ENCODE data around the gene CD99.
"Not testable (repeated sequence)": the region's sequence is repeated elsewhere in the genome, so short reads cannot be mapped to it uniquely, and the experiment has no call there.

The CD99 gene

DNA sequence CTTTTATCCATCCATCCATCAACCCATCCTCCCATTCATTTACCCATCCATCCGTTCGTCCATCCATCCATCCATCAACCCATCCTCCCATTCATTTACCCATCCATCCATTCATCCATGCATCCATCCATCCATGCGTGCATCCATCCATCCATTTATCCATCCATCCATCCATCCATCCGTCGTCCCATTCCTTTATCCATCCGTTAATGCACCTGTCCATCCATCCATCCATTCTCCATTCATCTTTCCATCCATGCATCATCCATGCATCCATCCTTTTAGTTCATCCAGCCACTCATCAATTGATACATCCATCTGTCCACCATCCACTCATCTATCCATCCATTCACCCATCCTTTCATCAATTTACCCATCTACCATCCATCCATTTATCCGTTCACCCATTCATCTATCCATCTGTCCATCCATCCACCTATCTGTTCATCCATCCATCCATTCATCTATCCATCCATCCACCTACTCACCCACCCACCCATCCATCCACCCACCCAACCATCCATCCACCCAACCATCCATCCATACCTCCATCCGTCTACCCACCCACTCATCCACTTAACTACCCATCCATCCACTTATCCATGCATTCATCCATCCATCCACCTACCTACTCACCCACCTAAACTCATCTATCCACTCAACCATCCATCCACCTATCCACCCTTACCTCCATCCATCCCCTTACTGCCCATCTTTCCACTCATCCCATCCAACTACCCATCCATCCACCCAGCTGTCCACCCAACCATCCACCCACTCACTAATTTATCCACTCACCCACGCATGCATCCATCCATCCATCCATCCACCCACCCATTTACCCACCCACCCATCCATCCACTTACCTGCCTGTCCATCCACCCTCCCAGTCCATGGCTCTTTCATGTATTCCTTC is 9.6 kb downstream of the CD99 start:
- DNase-seq: no peak

DNA sequence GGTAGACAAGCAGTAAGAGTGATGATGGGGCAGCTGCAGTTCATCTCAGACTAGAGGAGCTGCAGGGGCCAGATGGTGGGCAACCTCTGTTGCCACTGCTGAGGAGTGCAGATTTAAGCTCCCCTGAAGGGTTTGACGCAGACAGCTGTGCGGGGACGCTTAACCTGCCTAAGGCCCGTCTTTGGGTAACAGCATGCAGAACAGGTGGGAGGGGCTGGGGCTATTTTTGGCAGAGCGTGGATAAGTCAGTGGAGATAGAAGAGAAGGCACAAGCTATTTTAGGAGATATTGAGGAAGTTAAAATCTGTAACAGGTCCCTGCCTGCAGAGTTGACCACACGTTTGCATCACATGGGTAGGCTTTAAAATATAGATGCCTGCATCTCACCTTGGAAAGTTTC is 10.5 kb downstream of the CD99 start:
- no peak for DNase-seq

DNA sequence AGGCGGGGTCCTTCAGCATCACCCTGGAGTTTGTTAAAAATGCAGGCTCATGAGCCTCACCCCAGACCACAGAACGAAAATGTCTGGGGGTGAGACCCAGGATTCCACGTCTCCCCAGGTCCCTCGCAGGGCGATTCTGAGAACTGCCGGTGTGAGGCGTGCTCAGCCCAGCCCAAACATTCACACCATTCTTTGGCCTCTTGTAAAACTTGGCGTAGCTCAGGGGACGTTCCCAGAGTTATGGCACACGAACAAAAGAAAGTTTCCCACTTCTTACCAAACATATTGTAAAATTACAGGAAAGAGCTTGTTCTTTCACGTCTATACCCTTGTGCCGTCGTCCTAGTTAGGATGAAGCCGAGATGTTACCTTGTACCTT is 12.9 kb downstream of the CD99 start:
- no peak for DNase-seq

DNA sequence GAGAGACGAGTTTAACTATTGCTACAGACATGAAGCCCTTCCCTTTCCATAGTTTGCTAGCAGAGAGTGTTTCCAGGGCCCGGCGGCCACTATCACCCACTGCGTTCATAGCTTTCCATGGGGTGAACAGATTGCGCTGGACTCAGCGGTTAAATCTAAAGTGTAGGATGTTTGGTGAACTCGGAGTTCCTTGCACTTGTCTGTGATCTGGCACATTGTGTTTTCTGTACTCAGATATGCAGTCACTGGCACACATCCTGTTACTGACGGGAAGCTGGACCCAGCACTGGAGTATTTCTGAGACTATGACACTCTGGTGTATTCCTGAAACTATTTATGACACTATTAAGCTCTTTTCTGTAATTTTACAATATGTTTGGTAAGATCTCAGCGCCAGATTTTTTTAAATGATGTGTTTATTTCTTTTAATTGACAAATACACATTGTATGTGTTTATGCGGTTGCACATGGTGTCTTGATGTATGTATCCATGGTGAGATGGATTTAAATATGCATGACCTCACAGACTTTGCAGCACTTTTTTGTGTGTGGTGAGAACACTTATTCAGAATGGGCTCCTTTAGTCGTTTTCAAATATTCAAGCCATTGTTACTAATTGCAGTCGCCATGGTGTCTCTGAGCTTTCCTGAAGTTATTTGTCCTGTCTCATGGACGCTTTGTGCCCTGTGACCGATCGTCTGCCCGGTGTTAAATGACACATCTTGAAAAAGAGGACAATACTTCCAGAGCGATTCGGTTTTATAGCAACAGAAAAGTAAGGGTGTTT is 14.1 kb downstream of the CD99 start:
- DNase-seq: no peak

DNA sequence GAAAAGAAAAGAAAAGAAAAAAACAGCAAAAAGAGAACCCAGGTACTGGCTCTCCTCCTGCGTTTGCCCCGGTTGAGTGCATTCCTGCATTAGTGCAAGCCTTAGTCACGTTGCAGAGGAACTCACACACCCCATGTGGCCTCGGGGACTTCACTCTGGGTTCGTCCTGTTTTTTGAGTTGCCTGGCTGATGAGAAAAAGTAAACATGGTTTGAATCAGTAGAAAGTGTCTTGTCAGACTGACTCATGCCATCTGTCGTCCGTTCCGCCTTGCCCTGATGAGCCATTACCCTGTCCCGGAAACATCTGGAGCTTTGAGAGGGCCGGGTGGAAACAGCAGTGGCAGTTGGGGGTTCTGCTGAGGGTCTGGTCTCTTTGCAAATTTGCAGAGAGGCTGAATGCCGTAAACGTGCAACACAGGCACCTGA is 16.3 kb downstream of the CD99 start:
- peak; percentile 17 for DNase-seq

DNA sequence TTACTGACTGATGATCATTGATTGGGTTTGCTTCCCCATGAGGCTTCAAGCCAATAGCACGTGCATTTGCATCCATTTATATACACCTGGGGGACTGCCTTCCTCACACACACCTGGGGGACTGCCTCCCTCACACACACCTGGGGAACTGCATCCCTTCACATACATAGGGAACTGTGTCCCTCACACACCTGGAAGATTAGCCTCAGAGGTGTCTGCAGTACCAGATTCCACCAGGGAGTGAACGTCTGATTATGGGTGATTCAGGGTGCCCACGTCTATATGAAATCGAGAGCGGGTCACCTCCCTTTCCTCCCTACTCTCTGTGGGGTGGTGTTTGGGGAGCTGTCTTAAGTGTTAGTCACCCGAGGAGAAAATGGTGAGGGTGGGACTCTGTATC is 16.9 kb downstream of the CD99 start:
- no peak for DNase-seq

DNA sequence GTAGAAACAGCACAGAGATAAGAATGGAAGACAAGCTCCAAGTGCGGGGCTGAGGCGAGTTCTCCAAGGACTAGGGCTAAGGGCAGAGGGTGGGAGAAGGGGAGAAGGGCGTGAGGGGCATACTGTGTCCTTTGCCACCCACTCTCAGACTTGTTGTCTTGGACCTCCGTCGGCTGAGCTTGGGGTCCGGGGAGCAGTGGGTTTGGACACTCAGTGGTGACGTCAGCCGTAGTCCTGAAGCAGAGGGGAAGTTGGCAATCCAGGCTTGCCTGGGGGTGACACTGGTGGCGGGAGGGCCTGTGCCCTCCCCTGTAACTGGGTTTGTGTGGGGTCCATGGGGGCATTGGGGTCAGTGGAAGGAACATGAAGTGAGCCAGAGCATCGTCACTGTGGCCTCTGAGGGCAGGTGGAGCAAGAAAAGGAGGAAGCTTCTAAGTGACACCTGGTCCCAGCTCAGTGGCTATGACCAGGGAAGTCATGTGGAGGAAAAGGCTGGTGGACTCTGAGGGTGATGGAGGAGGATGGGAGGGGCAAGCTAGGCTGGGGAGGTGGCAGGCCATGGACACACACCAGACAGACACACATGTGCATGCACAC is 17.6 kb downstream of the CD99 start:
- no peak for DNase-seq

DNA sequence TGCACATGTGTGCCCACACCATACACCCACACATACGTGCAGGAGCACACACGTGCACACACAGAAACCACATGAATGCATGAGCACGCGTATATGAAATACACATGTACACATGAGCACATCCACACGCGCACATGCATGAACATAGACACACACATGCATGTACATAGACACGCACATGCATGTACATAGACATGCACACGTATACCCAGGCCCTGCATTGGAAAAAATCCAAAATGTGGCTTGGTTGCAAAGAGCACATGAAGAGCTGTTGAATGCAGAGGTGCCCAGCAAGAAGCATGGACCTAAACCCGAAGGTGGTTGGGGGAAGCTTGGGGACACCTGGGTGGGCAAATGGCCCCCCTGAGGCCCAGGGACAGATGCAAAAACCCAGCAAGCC is 18.5 kb downstream of the CD99 start:
- no peak for DNase-seq

DNA sequence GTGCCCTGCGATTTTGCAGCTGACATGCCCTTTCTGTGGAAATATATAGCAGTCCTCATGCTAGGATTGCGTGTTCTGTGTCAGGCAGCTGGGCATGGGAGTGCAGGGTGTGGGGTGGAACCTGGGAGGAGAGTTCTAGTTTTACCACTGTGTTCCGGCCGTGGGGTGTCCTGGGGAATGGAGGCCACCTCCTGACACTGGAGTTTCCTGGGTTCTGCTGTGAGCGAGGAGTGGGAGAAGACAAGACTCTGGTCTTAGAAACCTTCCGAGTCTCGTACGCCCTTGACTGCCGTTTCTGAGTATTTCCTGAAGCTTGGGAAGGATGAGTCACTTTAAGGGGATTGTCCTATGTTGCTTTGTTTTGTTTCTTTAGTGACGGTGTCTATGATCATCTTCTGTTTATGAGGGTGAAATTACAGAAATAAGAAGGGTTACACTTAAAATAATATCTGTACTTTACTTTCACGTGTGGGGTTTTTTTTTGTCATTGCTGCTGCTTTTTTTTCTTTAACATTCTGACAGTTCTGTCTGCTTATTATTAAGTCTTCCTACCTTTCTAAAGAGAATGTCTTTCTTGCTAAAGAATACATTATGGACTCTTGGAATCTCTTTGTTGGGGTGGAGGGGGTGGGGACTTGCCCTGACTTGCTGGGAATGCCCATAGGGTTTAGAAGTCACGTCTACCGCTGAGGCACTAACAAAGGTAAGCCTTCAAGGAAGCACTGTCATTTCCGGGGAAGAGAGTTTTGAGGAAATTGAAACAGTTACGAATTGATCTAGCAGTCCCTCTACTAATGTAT is 19.1 kb downstream of the CD99 start:
- peak; percentile 19 for DNase-seq

DNA sequence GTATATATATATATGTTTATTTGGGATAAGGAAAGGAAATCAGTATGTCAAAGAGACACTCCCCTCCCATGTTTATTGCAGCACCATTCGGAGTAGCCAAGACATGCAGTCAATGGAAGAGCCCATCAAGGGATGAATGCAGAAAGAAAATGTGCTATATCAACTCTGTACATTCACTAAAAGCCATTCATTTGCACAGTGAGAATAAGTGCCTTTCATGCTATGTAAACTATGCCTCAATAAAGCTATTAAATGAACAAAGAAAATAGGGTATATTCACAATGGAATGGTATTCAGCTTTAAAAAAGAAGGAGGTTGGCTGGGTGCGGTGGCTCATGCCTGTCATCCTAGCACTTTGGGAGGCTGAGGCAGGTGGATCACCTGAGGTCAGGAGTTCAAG is 20.3 kb downstream of the CD99 start:
- no peak for DNase-seq

DNA sequence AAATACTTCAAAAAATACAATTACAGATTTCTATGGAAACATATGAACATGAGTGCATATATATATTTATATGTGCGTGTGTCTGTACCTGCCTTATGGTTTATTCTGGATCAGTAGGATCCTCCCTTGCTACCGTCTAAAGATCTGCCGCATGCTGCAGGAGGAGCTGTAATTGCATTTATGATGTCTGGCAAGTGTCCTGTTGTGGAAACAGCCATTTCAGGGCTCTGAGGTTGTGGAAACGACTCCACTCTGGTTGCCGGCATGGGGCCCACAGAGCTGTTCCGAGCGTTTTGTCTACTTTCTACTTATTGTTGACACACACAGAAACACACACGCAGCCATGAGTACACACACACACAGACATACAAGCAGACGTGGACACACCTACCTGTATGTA is 21.3 kb downstream of the CD99 start:
- DNase-seq: no peak

DNA sequence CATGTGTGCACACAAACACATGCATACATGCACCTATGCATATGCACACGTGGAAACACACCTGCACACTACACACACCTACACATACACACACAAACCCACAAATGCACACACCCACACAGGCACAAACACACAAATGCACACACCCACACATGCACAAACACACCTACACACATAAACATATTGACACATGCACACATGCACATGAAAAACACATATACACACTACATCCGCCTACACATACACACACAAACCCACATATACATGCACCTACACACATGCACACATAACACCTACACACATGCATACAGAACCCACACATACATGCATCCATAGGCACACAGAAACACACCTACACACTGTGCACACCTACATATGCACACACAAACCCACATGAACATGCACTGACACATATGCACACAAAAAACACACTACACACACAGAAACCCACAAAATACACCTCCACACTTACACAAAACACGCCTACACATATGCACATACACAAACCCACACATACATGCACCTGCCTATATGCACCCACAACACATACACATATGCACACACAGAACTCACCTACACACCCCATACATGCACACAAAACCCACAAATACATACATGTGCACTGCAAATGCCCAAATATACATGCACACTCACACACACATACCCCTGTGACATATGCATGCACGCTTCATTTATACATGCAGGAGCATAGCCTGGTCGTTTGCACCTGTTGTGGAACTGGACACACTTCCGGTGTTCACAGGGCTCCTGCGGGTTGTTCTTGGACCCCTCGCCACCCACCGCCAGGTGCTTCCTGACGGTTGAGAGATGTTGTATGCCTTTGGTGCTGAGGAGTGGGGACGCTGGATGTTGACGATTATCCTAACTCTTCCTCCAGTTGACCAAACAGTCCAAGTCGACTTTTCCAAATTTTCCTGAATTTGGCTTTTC is 22.1 kb downstream of the CD99 start:
- no peak for DNase-seq

DNA sequence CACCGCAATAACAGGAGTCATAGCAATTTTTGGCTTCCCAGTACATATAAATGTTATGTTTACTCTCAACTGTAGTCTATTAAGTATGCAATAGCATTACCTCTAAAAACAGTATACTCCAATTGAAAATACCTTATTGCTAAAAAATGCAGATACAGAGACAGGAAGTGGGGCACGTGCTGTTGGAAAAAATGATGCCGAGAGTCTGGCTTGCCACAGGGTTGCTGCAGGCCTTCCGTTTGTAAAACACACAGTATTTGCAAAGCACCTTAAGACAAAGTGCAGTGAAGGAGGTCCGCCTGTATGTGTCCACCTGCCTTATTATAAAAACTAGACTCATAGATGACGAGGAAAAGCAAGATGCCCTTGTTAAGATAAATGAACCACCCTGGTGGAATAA is 23.5 kb downstream of the CD99 start:
- DNase-seq: no peak

DNA sequence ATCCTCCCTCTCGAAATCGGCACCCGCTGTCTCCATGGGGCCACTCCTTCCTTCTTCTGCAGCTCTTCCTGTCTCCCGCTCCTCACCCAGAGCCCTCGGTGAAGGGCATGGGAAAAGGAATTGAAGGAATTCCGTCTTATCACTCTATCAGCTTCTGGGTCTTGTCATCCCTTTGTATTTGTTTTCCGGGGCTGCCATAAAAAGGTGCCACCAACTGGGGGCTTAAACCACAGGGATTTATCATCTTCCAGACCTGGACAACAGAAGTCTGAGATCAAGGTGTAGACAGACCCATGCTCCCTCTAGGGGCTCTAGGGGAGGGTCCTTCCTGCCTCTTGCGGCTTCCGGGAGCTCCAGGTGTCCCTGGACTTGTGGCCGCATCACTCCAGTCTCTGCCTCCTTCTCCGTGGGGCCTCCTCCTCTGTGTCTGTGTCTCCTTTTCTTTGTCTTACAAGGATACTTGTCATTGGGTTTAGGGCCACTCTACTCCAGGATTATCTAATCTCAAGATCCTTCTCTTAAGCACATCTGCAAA is 24.0 kb downstream of the CD99 start:
- no peak for DNase-seq

DNA sequence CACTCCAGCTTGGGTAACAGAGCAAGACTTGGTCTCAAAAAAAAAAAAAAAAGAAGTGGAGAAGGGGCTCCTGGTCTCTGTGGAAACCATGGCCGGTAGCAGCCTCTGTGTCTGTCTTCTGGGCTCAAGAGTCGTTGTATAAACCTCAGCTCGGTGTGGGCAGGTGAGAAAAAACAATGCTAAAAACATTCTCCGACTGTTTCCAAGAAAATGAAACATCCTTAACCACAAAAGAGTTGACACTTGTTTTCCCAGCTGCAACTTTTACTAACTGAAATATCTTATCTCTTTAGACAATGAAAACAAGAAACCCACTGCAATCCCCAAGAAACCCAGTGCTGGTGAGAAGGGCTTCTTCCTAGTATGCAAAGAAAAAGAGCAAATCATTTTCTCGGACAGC is 26.2 kb downstream of the CD99 start:
- no peak for DNase-seq

DNA sequence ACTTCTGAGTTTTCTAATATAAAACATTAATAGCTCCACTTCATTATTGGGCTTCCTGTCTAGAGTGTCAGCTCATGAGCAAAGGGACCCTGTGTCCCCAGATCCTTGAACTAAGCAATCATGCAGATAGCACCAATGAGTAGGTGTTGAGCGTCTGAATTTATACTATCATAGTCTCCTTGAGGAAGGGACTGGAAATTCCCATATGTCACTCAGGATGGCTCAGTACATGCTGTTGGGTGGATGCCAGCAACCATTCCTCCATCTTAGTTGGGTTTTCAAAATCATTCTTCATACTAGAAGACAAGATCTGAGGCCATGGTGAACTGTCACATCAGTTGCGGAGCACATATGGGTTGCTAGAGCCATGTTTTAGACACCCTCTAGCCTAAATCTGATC is 27.7 kb downstream of the CD99 start:
- no peak for DNase-seq

DNA sequence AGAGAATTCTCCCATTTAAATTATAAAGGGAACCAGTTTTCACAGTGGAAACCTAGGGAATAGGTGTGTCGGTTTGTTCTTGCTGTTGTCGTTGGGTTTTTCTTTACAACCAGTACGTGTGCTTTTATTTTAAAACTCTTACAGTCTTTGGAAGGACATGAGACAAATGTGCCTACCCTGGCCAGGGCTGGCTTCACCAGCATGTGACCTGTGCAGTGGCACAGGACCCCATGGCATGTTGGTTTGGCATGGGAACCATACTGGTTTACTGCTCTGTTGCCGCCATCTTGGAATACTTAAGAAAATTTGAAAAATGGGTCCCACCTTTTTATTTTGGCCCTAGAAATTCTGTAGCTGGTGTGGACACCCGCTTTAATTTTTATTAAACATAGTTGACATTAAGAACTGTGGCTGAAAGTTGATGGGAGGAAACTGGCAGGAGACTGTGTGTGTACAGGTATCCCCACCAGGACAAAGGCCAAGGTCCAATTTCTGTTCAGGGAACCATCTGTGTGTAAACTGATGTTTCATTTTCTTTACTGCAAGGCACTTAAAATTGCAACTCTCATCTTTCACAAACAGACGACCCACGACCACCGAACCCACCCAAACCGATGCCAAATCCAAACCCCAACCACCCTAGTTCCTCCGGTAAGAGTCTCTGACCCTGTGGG is 28.8 kb downstream of the CD99 start:
- no peak for DNase-seq

DNA sequence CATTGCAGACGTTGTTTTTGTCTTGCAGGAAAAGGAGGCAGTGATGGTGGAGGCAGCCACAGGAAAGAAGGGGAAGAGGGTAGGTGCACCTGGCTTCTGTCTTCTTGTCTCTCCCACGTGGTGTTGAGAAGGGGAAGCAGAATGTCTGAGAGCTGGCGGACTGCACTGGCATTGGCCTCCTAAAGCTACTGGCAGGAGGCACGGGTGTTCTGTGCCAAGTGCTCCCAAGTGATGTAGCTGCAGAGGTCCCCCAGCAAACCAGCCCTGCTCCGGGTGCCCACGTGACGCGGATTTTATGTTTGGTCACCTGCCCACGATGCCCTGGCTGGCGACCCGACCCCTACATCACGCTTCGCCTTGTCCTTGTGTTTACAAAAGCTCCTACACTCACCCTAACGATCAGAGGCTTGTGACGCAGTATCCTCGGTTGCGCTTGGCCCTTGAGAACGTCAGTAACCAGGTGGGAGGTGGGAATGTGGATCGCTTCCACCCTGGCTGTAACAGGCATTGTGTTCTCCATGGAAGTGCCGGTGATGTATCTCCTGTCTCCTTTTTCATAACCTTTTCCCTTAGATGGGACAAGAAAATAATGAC is 32.3 kb downstream of the CD99 start:
- DNase-seq: no peak

DNA sequence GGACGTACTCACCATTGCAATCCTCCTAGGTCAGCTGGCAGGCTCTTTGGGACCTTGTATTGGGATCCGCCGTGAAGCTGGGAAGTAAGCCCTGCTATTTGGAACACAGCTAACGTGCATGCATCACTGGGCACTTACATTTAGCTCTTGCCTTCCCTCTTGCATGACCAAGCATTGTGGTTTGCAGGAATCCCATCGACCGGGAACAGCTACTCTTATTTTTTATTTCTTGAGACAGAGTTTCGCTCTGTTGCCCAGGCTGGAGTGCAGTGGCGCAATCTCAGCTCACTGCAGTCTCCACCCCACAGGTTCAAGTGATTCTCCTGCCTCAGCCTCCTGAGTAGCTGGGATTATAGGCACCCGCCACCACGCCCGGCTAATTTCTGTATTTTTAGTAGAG is 36.2 kb downstream of the CD99 start:
- DNase-seq: not testable (repeated sequence)

DNA sequence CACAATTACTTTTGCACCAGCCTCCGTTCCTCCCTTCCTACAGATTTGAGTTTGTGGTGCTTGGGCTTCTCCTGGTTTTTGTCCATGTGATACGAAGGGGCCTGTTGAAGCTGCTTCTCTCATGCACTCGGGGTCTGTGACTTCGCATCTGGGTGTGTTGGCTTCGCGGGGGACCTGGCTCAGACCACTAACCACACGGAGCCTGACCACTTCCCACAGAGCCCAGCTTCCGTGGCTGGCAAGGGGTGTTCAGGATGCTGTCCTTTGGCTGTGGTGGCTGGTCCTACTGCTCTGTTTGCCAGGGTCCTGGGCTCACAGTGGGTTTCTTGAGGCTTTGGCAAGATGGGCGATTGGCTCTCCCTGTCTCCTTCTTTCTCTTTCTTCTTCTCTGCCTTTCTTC is 41.0 kb downstream of the CD99 start:
- DNase-seq: no peak

All from central memory CD4-positive, alpha-beta T cell (primary cell).